SK-MEL-5 (cell line): ENCODE data around the gene CDKAL1. TPM values are rescaled to one million over a fixed set of nuclear protein-coding genes. Genes with fewer than 3 reads are reported as not detected.
A peak's percentile ranks its signal among the peaks of the same experiment; 100 is the strongest.
"Not testable (repeated sequence)": the region's sequence is repeated elsewhere in the genome, so short reads cannot be mapped to it uniquely, and the experiment has no call there.

Source experiments
- DNase-seq: peaks from one replicate; pipeline ENCODE4 v3.0.0-alpha.2; 2016; ENCODE audit warnings: low read depth, low spot score
- in situ Hi-C: cut with HindIII; loops from 2 replicates; pipeline ENCODE4 v1.10.0; 2016; ENCODE audit warnings: low sequenced_read_pairs, high pct_unique_total_duplicates, low pct_unique_long_range_greater_than_20kb
- total RNA-seq: library from RNA; depleted of rRNA; stranded (reverse); fragments of >200 nt; shearing (Covaris generic); gene quantifications from 2 replicates; pipeline ENCODE4 v1.2.3, GENCODE V29; 2014

The CDKAL1 gene
- total RNA-seq, 1 experiment from 2014 or later = 32.7 TPM

DNA sequence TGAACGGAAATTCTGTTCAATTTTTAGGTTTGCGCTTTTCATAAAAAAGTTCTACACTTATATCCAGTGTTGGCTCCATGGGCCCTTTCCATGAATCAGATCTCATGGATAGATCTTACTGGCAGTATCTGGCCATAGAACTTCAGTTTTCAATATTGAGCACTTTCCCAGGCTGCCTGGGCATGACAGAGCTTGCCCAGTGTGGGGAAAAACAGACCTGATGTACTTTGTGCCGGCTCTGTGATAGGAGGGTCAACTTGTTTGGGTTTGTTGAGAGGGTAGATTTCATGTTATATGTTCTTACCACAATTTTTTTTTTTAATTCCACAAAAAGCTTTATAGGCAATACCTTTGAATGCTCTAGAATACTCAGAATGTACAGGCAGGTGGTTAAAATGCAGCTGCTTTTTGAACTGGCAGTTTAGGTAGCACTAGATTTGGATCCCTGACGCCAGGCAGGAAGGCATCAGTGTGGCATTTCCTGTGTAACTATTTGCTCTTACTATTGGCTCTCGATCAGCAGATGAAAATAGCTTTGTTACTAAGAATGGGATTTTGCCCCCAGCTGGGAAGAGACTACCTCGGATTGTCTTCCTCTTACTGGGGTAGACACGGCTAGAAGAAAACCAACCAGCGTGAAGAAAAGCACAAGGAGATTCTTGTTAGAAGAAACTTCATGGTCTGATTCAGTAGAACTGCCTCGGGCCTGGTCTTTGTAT, 654.4 kb downstream of the CDKAL1 start:
- peak; percentile 88 for DNase-seq
- in situ Hi-C loops = no loop called here

DNA sequence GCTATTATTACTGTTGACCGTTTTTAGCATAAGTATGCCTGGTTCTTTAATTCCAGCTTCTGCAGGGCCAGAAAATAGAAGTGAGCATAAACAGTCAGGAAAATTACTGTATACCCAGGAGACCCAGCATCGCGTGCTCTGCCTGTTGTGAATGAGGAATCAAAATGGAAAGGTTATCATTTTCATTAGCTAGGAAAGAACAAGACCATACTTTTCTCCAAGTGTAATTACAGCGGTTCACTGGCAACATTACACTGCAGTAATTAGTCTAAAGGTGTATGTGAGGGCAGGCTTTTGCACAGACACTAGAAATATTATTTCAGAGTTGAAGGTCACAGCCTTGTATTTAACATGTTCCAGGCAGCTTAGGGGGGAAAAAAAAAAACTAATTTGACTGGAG, 655.5 kb downstream of the CDKAL1 start:
- in situ Hi-C loops = no loop called here
- peak; percentile 48 for DNase-seq

DNA sequence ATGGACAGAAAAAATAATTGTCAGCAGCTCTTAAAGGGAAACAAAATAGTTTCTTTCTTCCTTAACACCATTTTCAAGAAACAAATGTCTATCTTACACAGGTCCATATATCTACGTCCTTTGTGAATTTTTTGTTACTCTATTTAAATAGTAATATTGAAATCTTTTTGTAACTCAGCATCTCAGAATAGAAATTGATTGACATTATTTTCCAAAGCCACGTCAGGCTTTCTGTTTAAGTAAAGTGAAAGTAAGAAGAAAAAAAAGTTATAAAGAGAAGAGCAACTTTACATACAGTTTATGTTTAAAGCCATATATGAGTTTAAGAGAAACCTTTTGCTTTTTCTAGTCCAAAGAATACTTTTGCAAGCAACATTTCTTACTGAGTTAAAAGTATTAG, 656.4 kb downstream of the CDKAL1 start:
- in situ Hi-C loops = no loop called here
- DNase-seq = no peak

DNA sequence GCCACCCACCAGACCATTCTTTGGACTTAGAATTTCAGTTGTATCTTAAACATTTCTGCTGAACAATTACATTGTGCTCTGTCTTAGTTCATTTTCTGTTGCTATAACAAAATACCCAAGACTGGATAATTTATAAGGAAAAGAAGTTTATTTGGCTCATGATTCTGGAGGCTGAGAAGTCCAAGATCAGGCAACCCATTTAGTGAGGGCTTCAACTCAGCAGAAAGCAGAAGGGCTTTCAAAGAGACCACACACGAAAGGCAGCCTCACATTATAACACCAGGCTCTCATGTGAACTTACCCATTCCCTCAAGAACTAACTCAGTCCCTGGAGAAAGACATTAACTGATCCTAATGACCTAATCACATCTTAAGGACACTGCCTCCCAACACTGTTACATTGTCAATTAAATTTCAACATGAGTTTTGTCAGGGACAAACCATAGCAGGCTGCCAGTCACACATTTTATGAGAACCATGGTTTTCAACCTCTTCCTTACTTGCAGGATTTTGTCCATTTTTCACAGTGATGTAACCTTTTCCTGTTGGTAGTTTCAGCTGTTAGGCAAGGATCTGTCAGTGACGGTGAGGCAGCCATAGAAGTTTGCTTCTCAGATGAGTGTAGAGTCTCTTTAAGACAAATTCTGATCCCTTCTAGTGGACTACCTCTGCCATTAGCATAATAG, 659.7 kb downstream of the CDKAL1 start:
- in situ Hi-C loops = no loop called here
- no peak for DNase-seq

DNA sequence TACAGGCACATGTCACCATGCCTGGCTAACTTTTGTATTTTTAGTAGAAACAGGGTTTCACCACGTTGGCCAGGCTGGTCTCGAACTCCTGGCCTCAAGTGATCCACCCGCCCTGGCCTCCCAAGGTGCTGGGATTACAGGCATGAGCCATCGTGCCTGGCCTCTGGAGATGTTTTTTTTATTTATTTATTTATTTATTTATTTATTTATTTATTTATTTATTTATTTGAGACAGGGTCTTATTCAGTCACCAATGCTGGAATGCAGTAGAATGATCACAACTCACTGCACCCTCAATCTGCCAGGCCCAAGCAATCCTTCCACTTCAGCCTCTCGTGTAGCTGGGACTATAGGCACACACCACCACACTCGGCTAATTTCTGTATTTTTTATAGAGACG, 661.0 kb downstream of the CDKAL1 start:
- DNase-seq, in situ Hi-C loops: not testable (repeated sequence)

DNA sequence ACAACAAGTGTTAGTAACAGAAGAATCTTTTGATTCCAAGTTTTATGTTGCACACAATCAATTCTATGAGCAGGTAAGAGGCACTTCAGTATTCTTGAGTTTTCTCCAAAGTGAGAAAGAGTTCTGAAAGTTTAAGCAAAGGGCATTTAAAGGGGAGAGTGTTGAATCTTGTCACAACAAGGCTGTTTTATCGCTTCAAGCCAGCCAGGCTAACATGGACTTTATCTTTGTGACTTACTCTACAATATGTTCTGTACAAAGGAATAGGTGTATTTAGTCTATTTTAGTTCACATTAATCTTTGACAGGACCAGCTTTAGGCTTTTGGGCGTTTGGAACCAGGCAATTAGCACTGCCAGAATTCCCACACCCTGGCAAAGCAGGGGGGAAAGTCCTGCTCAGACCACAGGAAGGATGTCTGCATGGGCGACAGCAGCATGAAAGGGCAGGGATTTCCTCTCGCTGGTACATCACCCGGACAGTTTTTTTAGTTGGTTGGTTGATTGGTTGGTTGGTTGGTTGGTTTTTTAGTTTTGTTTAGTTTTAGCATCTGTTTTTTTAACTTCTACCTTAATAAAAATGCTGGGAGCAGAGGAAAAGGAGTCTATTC, 663.9 kb downstream of the CDKAL1 start:
- in situ Hi-C loops = no loop called here
- DNase-seq = no peak

DNA sequence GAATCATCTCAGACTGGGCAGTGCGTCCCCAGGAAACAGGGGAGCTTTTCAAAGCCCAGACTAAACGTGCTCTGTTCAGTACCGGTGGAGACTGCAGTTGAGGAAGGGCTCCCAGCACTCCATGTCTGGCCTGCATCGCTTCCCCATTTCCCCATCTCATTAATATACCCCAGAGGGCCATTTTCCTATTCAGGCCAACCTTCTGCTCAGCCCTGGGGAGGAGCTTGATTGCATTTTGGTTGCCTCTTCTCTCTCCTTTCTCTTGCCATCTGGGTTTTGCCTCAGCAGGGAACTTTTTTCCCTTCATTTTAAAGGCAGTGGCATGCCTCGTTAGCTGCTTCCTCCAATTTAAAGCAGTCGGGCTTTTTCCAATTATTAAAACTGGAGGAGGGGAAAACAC, 665.0 kb downstream of the CDKAL1 start:
- no peak for DNase-seq
- in situ Hi-C loops = no loop called here

DNA sequence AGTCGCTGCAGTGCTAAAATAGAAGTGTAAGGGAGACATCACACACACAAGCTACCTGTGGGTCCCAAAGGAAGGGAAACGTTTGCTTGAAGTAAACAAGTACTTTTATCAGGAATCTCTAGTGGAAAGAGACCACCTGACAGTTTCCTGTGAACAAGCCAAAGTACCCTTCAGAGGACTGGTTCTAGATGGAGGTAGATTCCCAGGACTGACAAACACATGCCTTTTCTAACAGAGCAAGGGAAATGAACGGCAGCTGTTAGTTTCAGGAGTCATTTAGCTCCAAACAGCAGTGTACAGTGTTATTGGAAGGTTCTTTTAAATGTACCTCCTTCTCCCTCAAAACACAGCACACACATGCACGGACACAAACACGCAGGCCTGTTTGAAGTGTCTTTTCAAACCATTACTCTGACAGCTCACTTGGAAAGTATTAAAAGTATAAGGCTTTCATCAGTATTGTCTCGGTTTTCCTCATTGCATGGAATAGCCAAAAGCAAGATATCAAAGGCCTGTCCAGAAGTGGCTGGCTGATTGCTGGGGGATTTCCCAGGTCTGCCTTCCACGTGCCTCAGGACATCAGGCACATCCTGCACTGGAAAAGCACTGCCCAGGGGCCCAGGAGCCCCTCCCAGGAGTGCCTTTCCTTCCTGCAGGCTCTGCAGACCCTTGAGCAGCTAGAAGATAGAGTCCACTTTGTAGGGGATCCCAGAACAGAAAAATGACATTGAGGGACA, 666.0 kb downstream of the CDKAL1 start:
- no peak for DNase-seq
- in situ Hi-C loops = no loop called here

DNA sequence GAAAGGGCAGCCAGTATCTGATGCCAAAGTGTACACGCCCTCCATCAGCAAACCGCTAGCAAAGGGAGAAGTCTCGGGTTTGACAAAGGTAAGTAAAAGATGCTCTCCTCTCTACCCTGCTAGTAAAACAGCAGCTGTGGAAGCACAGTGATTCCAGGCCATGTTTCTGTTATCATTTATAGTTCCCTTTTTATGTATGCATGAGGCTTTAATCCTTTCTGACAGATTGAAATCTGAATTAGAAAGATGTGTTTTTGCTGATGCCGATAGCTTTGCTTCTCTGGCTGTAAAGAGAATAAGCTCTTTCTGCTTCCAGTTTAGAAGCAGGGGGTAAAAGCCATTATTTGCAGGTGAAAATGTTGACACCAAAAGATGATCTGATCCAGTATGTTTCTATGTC, 666.9 kb downstream of the CDKAL1 start:
- in situ Hi-C loops = no loop called here

DNA sequence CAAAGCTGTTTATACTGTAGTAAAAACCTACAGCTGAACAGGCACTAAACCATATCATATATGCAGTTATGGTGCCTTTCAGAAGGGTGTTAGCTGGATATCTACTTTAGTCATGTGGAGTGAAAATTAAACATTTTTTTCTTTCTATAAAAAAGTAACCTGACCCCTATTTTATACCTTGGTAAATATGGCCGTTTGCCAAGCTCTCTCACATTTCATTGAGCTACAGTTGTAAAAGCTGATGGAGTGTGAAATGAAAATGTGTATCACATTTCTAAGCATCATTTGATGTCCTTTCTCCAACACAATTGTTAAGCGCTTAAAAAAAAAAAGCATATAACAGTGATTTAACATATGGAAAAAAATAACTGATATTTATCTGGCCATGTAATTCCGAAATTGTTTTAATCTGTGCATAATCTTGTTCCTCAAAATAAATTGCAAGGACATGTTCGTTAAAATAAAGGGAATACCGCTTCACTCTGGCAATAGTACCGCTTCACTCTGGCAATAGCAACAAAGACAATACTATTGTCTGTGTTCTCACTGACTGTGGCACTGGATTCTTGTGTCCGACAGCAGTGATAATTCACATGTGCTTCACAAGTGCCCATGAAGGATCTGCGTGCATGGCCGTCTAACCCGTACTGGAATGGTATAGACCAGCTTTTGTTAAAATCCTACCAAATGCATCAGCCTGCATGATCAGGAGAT, 667.5 kb downstream of the CDKAL1 start:
- in situ Hi-C loops = no loop called here
- no peak for DNase-seq

More for the DNA sequence above, 666.9 kb downstream of the CDKAL1 start:
- DNase-seq = no peak

DNA sequence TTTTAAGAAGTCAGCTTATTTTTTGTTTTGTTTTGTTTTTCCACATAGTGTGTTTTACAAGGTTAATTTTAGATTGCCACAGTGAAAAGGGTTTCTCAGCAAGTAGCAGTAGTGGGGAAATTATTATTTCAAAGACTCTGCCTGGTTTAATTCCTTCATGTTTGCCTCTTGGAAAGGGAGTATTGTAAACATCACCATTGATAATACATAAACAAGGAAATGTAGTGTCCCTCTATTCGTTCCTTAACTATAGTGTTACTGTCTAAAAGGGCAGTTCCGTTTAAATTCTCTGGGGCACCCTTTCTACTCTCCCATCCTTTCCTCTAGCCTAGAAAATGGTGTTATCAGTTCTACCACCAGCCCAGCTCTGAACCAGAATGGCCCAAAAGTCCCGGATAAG, 668.3 kb downstream of the CDKAL1 start:
- in situ Hi-C loops = no loop called here
- peak; percentile 37 for DNase-seq

DNA sequence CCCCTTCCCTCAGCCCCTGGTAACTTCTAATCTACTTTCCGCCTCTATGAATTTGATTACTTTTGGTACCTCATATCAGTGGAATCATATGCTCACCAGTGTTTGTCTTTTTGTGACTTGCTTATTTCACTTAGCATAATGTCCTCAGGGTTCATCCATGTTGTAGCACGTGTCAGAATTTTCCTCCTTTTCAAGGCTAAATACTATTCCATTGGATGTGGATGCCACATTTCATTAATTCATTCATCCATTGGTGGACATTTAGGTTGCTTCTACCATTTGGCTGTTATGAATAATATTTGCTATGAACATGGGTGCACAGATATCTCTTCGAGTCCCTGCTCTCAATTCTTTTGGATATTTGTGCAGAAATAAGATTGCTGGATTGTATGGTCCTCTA, 670.7 kb downstream of the CDKAL1 start:
- in situ Hi-C loops = no loop called here
- no peak for DNase-seq

DNA sequence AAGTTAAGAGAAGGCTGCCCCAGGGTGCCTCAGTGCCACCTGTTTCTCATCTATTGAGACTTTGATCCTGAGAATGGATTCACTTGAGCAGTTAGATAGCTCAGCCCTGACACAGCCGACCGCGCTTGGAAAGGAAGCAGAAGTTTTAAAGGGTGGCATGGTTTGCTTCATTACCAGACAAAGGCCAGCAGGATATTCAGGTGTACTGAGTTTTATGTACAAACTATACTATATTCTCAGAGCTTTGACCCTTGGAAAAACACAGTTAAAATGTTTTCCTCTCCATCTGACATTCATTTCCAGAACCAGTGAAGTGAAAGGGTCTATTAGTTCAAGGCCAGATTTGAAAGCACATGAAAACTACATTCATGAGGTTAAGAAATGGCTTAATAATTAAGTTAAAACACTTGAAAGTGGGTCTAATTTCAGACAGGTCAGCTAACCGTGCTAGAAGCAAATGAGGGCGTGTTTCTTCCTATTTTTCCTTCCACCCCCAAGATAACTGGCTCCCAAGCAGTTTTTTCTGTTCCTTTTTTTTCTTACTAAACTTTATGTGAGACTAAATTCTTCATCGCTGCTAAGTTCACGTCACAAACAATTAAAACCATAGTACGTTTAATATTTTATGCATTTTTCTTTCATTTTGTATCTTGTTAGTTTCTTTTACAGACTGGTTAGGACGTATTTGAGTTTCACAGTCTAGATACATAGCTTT, 674.0 kb downstream of the CDKAL1 start:
- in situ Hi-C loops = no loop called here
- no peak for DNase-seq

DNA sequence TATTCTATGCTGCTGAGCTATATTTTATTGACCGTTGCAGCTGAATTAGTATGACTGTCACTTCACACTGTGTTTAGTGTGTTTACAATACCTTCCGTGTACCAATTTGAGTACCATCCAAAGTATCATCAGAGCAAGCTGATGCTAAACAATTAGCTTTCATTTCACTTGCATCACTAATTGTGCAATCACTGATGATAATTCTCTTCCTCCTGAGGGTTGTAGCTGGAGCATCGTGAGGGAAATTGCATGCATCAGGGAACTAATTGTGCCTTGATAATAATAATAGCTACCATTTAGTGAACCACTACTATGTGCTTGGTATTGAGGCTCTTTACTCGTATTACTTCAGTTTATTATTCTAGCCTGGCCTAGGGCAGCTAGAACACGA, 674.5 kb downstream of the CDKAL1 start:
- in situ Hi-C loops = no loop called here
- DNase-seq = no peak

DNA sequence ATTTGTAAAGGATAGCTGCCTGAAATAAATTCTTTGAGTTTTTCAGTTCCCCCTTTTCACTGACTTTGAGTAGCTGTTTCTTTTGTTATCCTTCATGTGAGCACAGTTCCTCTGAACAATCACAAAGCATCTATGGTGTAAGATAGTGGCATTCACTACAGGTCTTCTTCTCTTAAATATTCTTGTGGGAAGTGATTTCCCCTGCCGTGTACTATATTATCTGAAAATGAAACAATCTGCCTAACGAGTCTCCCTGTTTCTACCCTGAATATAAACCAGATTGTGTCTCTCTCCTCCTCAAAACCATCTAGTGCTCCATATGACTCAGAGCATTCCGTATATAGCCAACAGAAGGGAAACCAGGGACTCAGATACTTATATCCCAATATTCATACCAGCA, 679.2 kb downstream of the CDKAL1 start:
- in situ Hi-C loops = no loop called here
- DNase-seq = no peak

DNA sequence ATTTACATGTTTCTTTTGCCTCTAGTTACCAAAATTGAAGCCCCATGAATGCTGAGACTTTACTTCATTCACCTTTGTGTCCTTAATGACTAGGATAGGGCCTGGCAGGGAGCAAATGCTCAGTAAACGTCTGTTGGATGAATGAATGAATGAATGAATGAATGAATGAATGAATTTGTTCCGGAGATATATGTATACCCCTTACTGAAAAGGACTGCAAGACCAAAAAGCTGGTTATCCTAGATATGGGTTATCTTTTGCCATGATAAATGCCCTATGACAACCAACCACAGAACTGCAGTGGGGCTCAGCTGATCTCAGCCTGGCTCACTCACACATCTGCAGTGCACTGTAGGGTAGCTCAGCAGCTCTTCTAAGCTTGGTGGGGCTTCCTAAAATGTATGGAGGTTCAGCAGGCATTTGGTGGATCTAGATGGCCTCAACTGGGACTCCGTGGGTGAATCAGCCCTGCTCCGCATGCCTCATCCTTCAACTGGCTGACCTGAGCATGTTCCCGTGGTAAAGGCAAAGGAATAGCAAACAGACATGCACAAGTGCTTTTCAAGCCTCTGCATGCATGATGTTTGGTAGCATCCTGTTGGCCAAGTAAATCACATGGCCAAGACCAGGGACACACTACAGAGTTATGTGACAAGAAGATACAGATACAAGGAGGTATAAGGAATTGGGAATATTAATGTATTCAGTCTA, 680.6 kb downstream of the CDKAL1 start:
- in situ Hi-C loops = no loop called here

DNA sequence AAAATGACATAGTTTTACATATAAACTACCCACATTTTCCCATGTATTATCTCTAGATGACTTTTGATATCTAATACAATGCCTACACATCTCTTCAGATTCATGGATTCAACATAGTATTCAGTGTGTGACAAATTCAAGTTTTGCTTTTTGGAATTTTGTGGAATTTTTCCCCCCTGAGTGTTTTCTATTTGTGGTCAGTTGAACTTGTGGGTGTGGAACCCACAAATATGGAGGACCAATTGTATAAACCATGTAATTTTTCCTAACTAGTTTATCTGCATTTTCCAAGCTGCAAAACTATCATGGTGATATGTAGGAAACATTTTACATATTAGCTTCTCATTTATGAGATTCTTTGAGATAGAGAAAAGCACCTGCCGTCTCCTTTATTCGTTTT, 685.0 kb downstream of the CDKAL1 start:
- DNase-seq = no peak
- in situ Hi-C loops = no loop called here

More for the DNA sequence above, 680.6 kb downstream of the CDKAL1 start:
- no peak for DNase-seq
